ENCODE data around the gene ANKK1.

The ANKK1 gene

DNA sequence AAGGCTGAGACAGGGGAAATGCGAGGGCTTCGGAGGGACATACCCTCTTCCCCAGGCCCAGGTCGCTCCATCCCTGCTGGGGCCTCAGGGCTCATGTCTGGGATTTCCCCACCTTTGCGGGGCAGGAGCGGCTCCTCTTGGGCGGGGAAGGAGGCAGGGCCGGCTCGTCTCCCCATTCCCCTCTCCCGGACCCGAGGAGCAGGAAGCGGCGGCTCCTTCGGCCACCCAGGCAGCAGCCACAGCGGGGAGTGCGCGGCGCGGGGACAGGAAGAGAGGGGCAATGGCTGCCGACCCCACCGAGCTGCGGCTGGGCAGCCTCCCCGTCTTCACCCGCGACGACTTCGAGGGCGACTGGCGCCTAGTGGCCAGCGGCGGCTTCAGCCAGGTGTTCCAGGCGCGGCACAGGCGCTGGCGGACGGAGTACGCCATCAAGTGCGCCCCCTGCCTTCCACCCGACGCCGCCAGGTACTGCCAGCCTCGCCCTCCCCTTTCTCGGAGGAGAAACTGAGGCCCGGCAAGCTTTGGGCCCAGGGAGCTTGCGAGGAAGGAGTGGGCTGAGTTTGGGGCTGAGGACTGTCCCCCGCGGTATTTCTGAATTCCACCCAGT lies at the start of gene ANKK1:
TSS of gene ANKK1 (plus strand) at position 175 of the 607 bp plus-strand sequence. CDS start at position 281, 106 bp downstream.
- no peak for DNase-seq

DNA sequence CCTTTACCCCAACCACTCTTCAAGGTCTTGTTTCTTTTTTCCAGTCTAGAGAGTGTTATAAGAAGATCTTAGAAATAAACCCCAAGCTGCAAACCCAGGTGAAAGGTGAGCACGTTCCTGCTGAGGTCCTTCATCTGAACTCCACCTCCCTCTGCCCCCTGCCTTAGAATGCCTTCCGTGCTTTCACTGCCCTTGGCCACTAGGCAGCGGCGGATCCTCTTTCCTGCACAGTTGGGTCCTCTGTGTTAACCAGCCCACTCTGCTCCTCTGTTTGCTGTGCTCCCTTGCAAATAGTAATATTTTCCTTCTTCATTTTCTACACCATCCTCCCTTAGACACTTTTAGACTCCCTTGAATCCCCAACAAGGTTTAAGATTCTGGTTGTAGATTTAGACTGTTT lies 48.8 kb upstream of the ANKK1 start:
- no peak for DNase-seq

- no peak for DNase-seq
These were observed 47.5 kb upstream of the ANKK1 start for GRCh38 chr11:113339929-113340589.

DNA sequence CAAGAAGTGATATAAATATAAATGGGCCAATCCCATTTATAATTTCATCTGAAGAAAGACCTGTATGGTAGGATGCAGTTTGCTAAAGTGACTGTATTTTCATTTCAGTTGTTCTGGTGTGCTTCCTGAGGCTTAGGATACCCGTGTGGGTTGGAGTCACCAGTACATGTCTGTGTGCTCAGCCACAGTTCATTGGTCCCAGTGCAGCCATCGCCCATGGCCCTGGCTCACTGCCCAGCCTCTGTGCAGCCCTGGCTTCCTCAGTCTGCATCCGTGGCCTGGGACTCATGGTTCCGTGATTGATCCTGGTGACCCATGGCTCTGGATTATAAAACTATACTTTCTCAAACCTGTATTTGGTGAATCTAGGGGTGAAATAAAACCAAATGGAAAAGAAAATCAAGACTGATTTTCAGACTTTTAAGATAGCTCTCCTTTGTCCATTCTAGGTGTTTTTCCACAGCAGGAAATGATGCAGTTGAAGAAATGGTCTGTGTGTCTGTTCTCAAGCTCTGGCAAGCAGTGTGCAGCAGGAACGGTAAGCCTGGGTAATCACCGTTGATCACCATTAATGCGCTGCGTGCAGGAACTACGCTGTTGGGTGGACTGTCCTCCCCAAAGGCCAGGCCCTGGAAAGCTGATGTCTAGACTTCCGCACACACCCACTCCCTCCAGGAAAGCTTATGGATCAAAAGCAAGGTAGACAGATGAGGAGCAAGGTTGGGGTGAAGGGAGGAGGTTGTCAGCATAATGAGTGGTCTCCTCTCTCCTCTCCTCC lies 46.0 kb upstream of the ANKK1 start:
- no peak for DNase-seq

DNA sequence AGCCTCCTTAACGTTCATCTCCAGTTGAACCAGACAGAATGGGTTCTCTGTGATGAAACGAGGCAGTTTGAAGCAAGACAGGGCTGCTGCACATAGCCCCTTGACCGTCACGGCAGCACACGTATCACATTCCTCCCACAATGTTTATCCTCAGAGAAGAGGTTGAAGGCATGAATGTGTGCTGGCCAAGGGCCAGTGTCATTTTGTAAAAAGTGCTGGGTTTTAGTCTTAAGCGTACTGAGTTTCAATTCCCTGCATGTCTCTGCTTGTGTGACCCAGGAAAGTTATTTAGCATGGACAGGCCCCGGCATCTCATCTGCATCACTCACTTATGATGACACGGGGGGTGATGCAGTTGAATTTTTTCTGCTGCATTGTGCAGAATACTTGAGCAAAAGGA lies 41.6 kb upstream of the ANKK1 start:
- DNase-seq, result no peak

GRCh38 chr11:113349528-113349927 lies 38.1 kb upstream of the ANKK1 start:
- no peak for DNase-seq

GRCh38 chr11:113350336-113351067 lies 37.1 kb upstream of the ANKK1 start:
- DNase-seq, result no peak

DNA sequence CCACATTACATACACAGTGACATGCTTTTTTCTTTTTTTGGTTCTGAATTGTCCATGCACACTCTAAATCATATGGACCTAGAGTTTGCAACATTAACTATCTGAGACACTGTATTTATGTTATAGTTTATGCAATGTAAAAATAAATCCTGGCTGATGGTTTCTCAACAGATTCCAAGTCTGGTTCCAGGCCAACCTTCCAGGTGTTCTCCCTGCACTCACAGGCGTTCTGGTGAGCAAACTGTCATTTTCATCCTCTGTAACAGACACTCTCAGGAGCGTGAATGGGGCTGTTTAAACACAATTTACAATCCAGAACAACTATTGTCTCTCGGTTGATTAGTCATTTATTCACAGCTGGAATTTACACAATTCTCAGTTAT lies 36.5 kb upstream of the ANKK1 start:
- no peak for DNase-seq

DNA sequence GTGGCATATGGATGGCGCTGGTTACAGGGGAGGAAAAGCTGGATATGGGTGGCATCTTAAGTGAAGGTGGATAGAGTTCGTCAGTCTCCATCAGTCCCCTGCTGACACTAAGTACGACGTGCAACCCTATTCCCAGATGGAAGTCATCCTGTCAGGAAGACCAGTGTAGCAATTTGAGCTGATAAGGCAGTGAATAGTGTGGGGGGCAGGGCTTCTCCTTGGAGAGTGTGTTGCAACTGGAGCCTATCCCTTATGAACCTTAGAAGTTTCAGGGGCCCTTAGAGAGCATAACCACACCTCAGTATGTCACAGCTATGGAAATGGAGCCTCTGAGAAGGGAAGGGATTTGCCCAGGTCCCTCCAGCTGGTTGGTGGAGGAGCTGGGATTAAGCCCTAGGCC lies 36.1 kb upstream of the ANKK1 start:
- DNase-seq, result no peak

DNA sequence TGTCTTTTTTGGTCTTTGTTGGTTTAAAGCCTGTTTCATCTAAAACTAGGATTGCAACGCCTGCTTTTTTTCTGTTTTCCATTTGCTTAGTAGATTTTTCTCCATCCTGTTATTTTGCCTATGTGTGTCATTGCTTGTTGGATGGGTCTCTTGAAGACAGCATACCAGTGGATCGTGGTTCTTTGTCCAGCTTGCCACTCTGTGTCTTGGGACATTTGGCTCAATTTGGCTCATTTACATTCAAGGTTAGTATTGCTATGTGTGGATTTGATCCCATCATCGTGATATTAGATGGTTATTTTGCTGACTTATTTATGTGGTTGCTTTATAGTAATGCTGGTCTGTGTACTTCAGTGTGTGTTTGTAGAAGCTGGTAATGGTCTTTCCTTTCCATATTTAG lies 31.4 kb upstream of the ANKK1 start:
- no peak for DNase-seq

GRCh38 chr11:113363406-113363805 lies 24.2 kb upstream of the ANKK1 start:
- DNase-seq, result no peak

DNA sequence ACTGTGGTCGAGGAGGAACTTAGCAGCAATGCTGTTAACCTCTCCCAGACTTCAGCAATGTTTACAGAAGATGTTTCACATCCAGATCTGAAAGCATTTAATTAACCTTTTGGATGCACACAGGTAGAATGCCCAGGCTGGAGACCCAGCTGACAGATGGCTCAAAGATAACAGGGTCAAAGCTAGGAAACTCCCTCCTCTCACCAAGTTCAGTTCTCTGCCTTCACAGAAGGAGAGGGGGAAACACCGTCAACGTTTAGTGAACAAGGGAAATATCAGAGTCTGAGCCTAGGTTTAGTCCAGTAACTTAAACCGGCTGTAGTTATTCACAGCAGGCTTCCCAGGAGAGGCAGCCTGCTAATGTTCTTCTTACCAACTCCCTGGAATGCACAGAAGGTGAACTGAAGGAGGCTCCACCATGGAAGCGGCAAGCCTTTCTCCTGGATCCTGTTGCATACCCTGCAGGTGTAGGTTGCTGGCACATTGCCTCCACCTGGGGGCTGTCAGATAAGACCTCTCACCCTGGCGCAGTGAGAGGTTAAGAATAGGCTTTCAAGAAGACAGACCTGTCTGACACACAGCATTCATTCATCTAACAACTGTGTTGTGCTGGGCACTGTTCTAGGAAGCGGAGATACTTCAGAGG lies 23.5 kb upstream of the ANKK1 start:
- no peak for DNase-seq

- DNase-seq, result no peak
These were observed 21.7 kb upstream of the ANKK1 start for GRCh38 chr11:113365895-113366294.

DNA sequence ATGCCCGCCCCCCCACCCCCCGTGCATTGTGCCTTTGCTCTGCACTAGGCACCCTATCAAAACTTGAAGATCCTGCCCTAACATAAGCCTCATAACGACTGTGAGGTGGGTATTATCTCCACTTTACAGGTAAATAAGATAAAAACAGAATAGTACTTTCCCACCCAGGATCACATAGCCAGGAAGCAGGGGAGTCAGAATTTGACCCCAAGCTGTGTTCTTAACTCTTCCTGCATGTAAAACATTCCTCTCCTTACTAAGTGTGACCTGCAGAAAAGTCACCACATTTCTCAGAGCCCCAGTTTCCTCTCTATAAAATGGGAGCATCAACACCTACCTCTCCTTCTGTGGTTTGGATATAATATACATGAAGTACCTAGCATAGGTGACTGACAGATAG lies 18.2 kb upstream of the ANKK1 start:
- DNase-seq, result no peak

- no peak for DNase-seq
These were observed 16.9 kb upstream of the ANKK1 start for GRCh38 chr11:113370634-113371033.

- DNase-seq, result no peak
These were observed 15.3 kb upstream of the ANKK1 start for GRCh38 chr11:113372309-113372708.

DNA sequence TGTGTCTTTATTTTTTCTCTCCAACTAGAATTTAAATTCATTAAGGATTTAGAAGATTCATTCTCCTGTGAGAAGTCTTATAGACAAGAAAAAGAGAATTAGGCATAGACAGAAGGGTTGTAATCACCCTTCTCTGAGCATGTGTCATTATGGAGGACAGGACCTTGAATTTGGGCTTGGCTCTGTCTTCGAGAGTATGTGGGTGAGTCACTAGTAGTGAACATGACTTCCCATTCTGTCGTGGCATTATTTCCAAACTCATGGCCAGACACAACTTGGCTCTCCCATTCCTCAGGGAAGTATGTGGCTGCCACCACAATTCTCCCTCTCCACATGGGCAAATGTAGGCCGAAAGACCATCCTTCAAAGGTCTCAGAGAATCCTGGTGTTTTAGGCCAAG lies 14.3 kb upstream of the ANKK1 start:
- no peak for DNase-seq

GRCh38 chr11:113373981-113374560 lies 13.5 kb upstream of the ANKK1 start:
- DNase-seq, result no peak

GRCh38 chr11:113375402-113375801 lies 12.2 kb upstream of the ANKK1 start:
- DNase-seq, result no peak

DNA sequence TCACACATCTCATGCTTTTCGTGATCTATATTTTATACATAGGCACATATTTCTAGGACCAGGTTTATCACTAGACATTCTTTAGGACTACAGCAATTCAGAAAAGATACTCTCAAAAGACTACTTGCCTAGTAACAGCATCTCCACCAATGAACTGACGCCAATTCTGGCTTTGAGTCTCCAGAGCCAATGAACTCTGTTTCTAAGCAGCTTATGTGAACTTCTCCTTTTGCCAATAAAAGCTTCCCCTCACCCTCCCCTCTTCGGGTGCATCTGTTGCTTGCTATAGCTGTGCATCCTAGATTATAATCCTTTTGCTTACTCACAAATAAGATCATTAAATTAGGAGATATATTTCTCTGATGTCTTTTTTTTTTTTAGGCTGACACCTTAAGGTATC lies 11.4 kb upstream of the ANKK1 start:
- DNase-seq, result no peak

DNA sequence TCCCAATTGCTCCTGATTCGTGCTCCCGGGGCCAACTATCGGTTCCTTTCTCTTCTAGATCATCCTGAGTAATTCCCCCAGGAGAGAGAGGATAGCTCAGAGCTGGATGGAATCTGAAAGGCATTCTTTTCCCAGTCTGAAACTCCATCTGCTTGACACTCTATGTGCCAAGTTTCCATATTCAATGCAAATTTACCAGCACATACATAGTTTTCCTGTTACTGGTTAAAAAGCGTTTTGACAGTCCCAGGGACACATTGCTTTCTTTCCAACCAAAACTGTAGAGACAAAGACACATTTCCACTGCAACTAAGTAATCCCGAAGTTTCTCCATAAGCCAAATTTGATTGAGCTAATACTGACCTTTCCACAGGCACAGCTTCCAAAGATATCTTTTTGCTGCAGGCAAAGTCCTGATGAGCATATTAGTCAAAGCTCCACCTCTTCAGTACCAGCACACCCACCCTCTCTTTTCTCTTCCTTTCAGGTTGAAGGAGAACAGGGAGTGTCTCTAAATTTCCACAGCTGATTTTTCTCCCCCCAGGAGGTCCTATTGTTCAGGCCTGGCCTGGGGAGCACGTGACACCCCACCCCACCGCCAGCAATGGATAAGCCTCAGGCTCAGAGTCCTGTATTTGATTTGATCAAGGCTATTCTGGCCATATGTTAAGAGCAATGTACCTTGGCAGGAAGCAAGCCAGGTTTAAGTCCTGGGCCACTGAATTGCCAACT lies 9.7 kb upstream of the ANKK1 start:
- DNase-seq, result peak; percentile 0

DNA sequence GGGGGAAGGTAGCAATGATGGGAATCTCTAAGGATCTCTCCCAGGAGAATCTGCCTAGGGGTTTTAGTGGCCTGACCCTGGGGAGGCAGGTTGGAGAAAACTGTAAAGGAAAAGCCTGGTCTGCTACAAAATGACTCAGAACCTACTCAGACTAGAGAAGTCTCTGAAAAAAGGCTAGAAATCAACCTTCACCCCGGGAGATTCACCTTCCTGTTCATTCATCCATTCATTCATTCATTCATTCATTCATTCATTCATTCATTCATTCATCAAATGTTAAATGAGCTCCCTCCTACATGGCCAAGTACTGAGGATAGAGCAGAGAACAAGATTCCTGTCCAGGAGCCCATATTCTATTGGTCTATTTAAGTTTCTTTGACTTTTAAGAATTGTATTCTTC lies 8.9 kb upstream of the ANKK1 start:
- DNase-seq, result no peak
